Parathyroid adenoma (tissue), 2 donors: ENCODE measurements around the gene STAC2.

Experiments used
- H2AFZ ChIP-seq: fragments of 300-600 bp; sonication (generic); one replicate; pipeline ENCODE4 v1.7.0; 2017; ENCODE audit warnings: antibody characterized with exemption, mild to moderate bottlenecking
- H3K27ac ChIP-seq: fragments of 300-600 bp; sonication (generic); one replicate; pipeline ENCODE4 v1.7.0; 2017
- H3K27me3 ChIP-seq: fragments of 300-600 bp; sonication (generic); one replicate; pipeline ENCODE4 v1.7.0; 2017; ENCODE audit warnings: low read length; ENCODE audit not compliant: control insufficient read depth, insufficient read depth
- H3K36me3 ChIP-seq: fragments of 300-600 bp; sonication (generic); one replicate; pipeline ENCODE4 v1.7.0; 2017; ENCODE audit warnings: low read length; ENCODE audit not compliant: control insufficient read depth, insufficient read depth
- H3K4me1 ChIP-seq: fragments of 300-600 bp; sonication (generic); one replicate; pipeline ENCODE4 v1.7.0; 2017; ENCODE audit warnings: control low read depth
- H3K4me2 ChIP-seq: fragments of 300-600 bp; sonication (generic); one replicate; pipeline ENCODE4 v1.7.0; 2017; ENCODE audit warnings: low read length
- H3K4me3 ChIP-seq: fragments of 300-600 bp; sonication (generic); one replicate; pipeline ENCODE4 v1.7.0; 2017; ENCODE audit warnings: low read depth, low read length
- H3K79me2 ChIP-seq: fragments of 300-600 bp; sonication (generic); one replicate; pipeline ENCODE4 v1.7.0; 2017; ENCODE audit warnings: control low read depth
- H3K9ac ChIP-seq: fragments of 300-600 bp; sonication (generic); one replicate; pipeline ENCODE4 v1.7.0; 2017; ENCODE audit warnings: mild to moderate bottlenecking
- H3K9me3 ChIP-seq: fragments of 300-600 bp; sonication (generic); one replicate; pipeline ENCODE4 v1.7.0; 2017; ENCODE audit warnings: low read length; ENCODE audit not compliant: control insufficient read depth
- CTCF ChIP-seq: fragments of 300-600 bp; sonication (generic); IDR thresholded peaks from one replicate; pipeline ENCODE4 v1.7.0; 2017; ENCODE audit warnings: antibody characterized with exemption, mild to moderate bottlenecking
- donor health status: primary hyperparathyroidism.

Gene STAC2

GRCh38 chr17:39200070-39200879 is 25.5 kb downstream of the STAC2 start, which contains the start of gene RPL19:
Gene RPL19 (plus strand): TSS chr17:39200283. CDS start chr17:39200345, 62 bp downstream.
- Histone ChIP-seq H3K79me2 (peaks cover 11% of the 10 kb centered on the region), H3K4me3 (peak within 1 kb of the TSS; percentile 89), H3K9ac (peak within 1 kb of the TSS; percentile 90), H3K4me2 (peak within 1 kb of the TSS; percentile 91), H2AFZ (peak within 1 kb of the TSS; percentile 89), H3K27me3 (no peaks in the 10 kb centered on the region), H3K27ac (peak within 1 kb of the TSS; percentile 98), H3K36me3 (no peaks in the 10 kb centered on the region), H3K4me1 (peaks cover 19% of the 10 kb centered on the region), H3K9me3 (no peaks in the 10 kb centered on the region)
- TF ChIP-seq CTCF = no peak

GRCh38 chr17:39199820-39200069 is 26.0 kb downstream of the STAC2 start:
- peaks cover 11% of the 10 kb centered on the region for H3K79me2 ChIP-seq
- no peaks in the 10 kb centered on the region for H3K36me3 ChIP-seq
- H3K9ac ChIP-seq = peak overlapping the region; percentile 90
- peak overlapping the region; percentile 89 for H3K4me3 ChIP-seq
- peaks cover 19% of the 10 kb centered on the region for H3K4me1 ChIP-seq
- TF ChIP-seq CTCF = no peak
- no peaks in the 10 kb centered on the region for H3K9me3 ChIP-seq
- H3K27me3 ChIP-seq = no peaks in the 10 kb centered on the region
- H3K4me2 ChIP-seq = peak overlapping the region; percentile 91
- H2AFZ ChIP-seq = peak overlapping the region; percentile 89
- H3K27ac ChIP-seq = peak overlapping the region; percentile 98

DNA sequence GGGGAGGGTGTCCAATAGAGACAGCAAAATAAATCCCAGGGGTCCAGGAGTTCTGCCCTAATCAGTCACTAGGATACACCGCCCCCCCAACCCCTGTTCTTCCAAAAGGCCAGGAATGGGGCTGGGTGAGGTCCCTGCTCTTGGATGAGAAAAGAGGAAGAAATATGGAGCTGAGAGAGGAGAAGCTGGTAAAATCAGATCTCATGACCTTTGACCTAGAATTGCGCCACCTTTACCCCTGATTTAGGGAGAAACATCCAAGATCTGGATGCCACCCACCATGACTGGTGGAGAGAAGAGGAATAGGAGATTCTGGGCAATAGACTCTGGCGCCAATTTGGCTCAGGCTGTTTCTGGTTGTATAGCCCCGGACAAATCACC is 27.6 kb downstream of the STAC2 start:
- Histone ChIP-seq H3K27me3 (no peaks in the 10 kb centered on the region), H3K9me3 (no peaks in the 10 kb centered on the region), H3K4me1 (peaks cover 19% of the 10 kb centered on the region), H3K36me3 (no peaks in the 10 kb centered on the region), H3K4me3 (peak overlapping the region; percentile 71), H3K9ac (no peak overlapping the region), H3K79me2 (peaks cover 11% of the 10 kb centered on the region), H3K27ac (peak overlapping the region; percentile 61), H3K4me2 (peak overlapping the region; percentile 84), H2AFZ (peak overlapping the region; percentile 96)
- TF ChIP-seq CTCF = no peak

DNA sequence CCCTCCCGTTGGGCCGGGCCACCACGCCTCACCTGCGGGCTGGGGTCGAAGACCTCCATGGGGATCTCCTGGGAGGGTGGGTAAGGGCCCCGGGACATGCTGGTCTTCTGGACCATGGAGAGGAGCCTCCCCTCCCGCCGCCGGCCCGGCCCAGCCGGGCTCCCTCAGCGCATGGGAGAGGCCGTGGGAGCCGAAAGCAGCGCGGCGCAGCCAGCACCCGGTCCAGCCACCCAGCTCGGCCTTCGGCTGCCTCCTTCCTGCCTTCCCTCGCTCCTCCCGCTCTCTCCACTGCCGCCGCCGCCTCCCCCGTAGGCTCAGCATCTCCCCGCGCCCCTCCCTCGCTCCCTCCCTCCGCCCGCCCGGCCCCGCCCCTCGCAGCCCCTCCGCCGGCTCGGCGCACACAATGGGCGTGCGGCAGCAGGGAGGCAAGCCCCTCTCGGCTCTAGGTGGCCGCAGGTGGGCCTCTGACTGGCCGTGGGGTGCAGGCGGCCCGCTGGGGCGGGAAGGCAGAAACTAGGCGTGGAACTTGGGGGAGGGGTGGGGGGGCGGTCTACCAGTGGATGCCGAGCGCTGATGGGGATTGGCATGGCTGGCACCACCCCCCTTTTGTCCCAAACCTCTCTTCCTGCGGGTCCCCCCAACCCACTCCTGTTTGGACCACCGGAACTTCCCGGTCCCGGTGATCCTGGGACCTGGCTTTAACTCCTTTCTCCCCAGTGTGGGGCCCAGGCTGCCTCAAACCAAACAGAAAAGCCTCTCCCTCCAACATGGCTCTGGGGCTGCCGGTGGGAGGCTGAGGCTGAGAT is 28.2 kb downstream of the STAC2 start, which contains the start of gene CACNB1:
TSS of gene CACNB1 (minus strand) at position 290 of the 806 bp plus-strand sequence. CDS start at position 116, 174 bp downstream.
- no peaks in the 10 kb centered on the region for H3K27me3 ChIP-seq
- peak within 1 kb of the TSS; percentile 96 for H2AFZ ChIP-seq
- peak within 1 kb of the TSS; percentile 61 for H3K27ac ChIP-seq
- peaks cover 19% of the 10 kb centered on the region for H3K4me1 ChIP-seq
- H3K9ac ChIP-seq = no peak within 1 kb of the TSS
- H3K79me2 ChIP-seq = peaks cover 11% of the 10 kb centered on the region
- peak within 1 kb of the TSS; percentile 84 for H3K4me2 ChIP-seq
- peak within 1 kb of the TSS; percentile 71 for H3K4me3 ChIP-seq
- no peak for TF ChIP-seq CTCF
- H3K36me3 ChIP-seq = no peaks in the 10 kb centered on the region
- H3K9me3 ChIP-seq = no peaks in the 10 kb centered on the region
